ENCODE data around the gene MDP1.

The MDP1 gene

GRCh38 chr14:24234095-24235005 is 18.5 kb upstream of the MDP1 start:
- no peaks in the 10 kb centered on the region for H3K4me1 ChIP-seq (ENCODE audit: insufficient read depth, insufficient read length)
- H3K27me3 ChIP-seq (ENCODE audit: insufficient read depth, insufficient read length) = no peaks in the 10 kb centered on the region
- peaks cover 59% of the 10 kb centered on the region for H3K36me3 ChIP-seq (ENCODE audit: insufficient read depth, insufficient read length, low read length)
- H3K9me3 ChIP-seq (ENCODE audit: insufficient read depth, low read length) = no peaks in the 10 kb centered on the region
- no peak overlapping the region for H3K9ac ChIP-seq (ENCODE audit: insufficient read length, low read depth)
- DNase-seq (ENCODE audit: low read depth, low spot score) = no peak
- no peak overlapping the region for H3K4me3 ChIP-seq (ENCODE audit: insufficient read length, low read depth)
- TF ChIP-seq ZNF274 (IDR thresholded peaks at IDR 0.05; ENCODE audit: low read depth, low read length) (no peak), SUZ12 (IDR thresholded peaks at IDR 0.05; ENCODE audit: extremely low read depth, insufficient read depth, insufficient read length) (no peak), YY1 (IDR thresholded peaks at IDR 0.05; ENCODE audit: insufficient read depth, insufficient read length) (no peak)

DNA sequence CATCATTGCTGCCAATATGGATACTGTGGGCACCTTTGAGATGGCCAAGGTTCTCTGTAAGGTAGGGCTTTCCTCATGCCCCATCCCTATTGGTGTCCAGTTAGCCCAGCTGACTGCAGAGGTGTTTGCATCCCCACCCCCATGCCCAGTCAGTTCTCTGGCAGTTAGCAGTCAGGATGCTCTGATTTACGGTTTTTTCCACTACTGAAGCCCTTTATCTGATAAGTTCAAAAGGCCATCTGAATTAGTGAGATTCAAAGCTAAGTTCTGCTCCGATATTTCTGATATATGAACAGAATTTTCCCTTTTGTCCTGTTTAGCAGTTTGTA is 17.6 kb upstream of the MDP1 start:
- H3K4me3 ChIP-seq (ENCODE audit: insufficient read length, low read depth) = peak overlapping the region; percentile 92
- peak overlapping the region; percentile 83 for H3K9ac ChIP-seq (ENCODE audit: insufficient read length, low read depth)
- peaks cover 54% of the 10 kb centered on the region for H3K36me3 ChIP-seq (ENCODE audit: insufficient read depth, insufficient read length, low read length)
- H3K9me3 ChIP-seq (ENCODE audit: insufficient read depth, low read length) = no peaks in the 10 kb centered on the region
- TF ChIP-seq ZNF274 (IDR thresholded peaks at IDR 0.05; ENCODE audit: low read depth, low read length) (no peak), YY1 (IDR thresholded peaks at IDR 0.05; ENCODE audit: insufficient read depth, insufficient read length) (no peak), SUZ12 (IDR thresholded peaks at IDR 0.05; ENCODE audit: extremely low read depth, insufficient read depth, insufficient read length) (no peak)
- no peak for DNase-seq (ENCODE audit: low read depth, low spot score)
- H3K27me3 ChIP-seq (ENCODE audit: insufficient read depth, insufficient read length) = no peaks in the 10 kb centered on the region
- H3K4me1 ChIP-seq (ENCODE audit: insufficient read depth, insufficient read length) = no peaks in the 10 kb centered on the region

DNA sequence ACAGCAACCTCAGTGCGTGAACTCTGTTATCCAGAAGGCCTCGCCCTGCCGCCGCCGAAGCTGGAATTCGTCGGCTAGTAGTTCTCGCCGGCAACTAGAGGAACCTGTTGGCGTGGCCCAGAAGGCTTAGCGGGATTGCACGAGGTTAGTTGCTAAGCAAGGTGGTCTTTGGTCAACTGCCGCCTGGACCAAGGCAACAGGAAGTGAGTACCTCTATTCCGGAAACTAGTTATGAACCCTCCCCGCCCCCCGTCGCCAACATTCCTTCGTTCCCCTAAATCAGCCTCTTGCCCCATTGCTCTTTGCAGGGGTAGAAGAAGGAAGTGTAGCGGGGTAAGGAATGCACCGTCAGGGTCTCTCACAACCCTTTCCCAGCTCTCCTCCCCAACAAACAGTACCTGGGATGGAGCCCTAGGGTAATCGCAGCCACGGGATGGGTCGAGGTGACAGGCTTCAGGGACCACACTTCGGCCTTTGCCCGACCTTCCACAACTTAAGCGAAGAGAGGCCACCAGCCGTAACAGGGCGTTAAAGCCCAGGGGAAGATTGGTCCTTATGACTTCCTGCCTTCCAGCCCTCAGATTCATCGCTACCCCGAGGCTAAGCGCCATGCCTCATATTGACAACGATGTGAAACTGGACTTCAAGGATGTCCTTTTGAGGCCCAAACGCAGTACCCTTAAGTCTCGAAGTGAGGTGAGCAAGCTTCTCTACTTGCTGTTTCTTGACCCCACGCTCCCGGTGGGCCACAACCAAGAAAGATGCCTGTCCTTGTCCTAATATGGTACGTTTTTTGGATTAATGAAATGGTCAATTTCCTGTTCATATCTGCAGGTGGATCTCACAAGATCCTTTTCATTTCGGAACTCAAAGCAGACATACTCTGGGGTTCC is 17.0 kb upstream of the MDP1 start, which contains the start of gene GMPR2:
Gene GMPR2, plus strand, starts transcription at position 285 of the 893 bp plus-strand sequence. Its CDS starts 325 bp downstream, at position 610.
- Histone ChIP-seq H3K9ac (ENCODE audit: insufficient read length, low read depth) (peak within 1 kb of the TSS; percentile 95), H3K27me3 (ENCODE audit: insufficient read depth, insufficient read length) (no peaks in the 10 kb centered on the region), H3K4me3 (ENCODE audit: insufficient read length, low read depth) (peak within 1 kb of the TSS; percentile 92), H3K36me3 (ENCODE audit: insufficient read depth, insufficient read length, low read length) (peaks cover 53% of the 10 kb centered on the region), H3K4me1 (ENCODE audit: insufficient read depth, insufficient read length) (no peaks in the 10 kb centered on the region), H3K9me3 (ENCODE audit: insufficient read depth, low read length) (no peaks in the 10 kb centered on the region)
- TF ChIP-seq YY1 (IDR thresholded peaks at IDR 0.05; ENCODE audit: insufficient read depth, insufficient read length) (no peak), ZNF274 (IDR thresholded peaks at IDR 0.05; ENCODE audit: low read depth, low read length) (no peak), SUZ12 (IDR thresholded peaks at IDR 0.05; ENCODE audit: extremely low read depth, insufficient read depth, insufficient read length) (no peak)
- DNase-seq (ENCODE audit: low read depth, low spot score) = no peak

DNA sequence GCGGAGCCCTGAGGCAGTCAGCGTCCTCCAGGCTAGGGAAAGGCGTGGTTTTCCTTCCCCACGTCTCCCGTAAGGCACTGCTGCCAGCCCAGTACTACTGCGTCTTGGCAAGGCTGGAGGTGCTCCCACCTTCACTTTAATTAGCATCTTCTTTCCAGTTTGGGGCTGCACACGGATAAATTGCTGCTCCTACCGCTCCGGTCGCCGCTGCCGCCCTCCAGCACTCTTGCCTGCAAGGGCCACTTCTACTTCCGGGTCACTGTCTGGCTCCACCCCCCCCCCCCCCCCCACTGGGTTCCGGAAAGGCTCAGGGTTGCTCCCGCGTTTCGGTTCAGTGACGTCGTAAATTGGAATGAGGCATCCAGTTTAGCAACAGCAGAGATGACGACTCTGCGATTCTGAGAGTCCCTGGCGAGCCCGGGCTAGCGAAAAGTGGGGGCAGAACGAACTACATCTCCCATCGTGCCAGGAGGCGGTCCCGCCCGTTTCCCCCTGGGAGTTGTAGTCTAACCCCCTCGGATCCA is 16.3 kb upstream of the MDP1 start, which contains the start of gene NEDD8:
Gene NEDD8, minus strand, starts transcription at position 247 of the 524 bp plus-strand sequence. Its CDS starts 100 bp downstream, at position 147.
- no peak for TF ChIP-seq ZNF274 (IDR thresholded peaks at IDR 0.05; ENCODE audit: low read depth, low read length)
- no peak for TF ChIP-seq YY1 (IDR thresholded peaks at IDR 0.05; ENCODE audit: insufficient read depth, insufficient read length)
- TF ChIP-seq SUZ12 (IDR thresholded peaks at IDR 0.05; ENCODE audit: extremely low read depth, insufficient read depth, insufficient read length) = no peak
- Histone ChIP-seq H3K4me3 (ENCODE audit: insufficient read length, low read depth) (peak within 1 kb of the TSS; percentile 92), H3K27me3 (ENCODE audit: insufficient read depth, insufficient read length) (no peaks in the 10 kb centered on the region), H3K9me3 (ENCODE audit: insufficient read depth, low read length) (no peaks in the 10 kb centered on the region), H3K36me3 (ENCODE audit: insufficient read depth, insufficient read length, low read length) (peaks cover 47% of the 10 kb centered on the region), H3K9ac (ENCODE audit: insufficient read length, low read depth) (peak within 1 kb of the TSS; percentile 95), H3K4me1 (ENCODE audit: insufficient read depth, insufficient read length) (no peaks in the 10 kb centered on the region)
- DNase-seq (ENCODE audit: low read depth, low spot score) = peak; percentile 70

GRCh38 chr14:24231263-24232120 is 15.6 kb upstream of the MDP1 start:
- H3K27me3 ChIP-seq (ENCODE audit: insufficient read depth, insufficient read length) = no peaks in the 10 kb centered on the region
- H3K9ac ChIP-seq (ENCODE audit: insufficient read length, low read depth) = peak overlapping the region; percentile 95
- no peak for DNase-seq (ENCODE audit: low read depth, low spot score)
- H3K9me3 ChIP-seq (ENCODE audit: insufficient read depth, low read length) = no peaks in the 10 kb centered on the region
- peaks cover 40% of the 10 kb centered on the region for H3K36me3 ChIP-seq (ENCODE audit: insufficient read depth, insufficient read length, low read length)
- H3K4me1 ChIP-seq (ENCODE audit: insufficient read depth, insufficient read length) = no peaks in the 10 kb centered on the region
- H3K4me3 ChIP-seq (ENCODE audit: insufficient read length, low read depth) = peak overlapping the region; percentile 92
- no peak for TF ChIP-seq ZNF274 (IDR thresholded peaks at IDR 0.05; ENCODE audit: low read depth, low read length)

- TF ChIP-seq ZNF274 (IDR thresholded peaks at IDR 0.05; ENCODE audit: low read depth, low read length) (no peak), SUZ12 (IDR thresholded peaks at IDR 0.05; ENCODE audit: extremely low read depth, insufficient read depth, insufficient read length) (no peak)
- H3K36me3 ChIP-seq (ENCODE audit: insufficient read depth, insufficient read length, low read length) = peaks cover 20% of the 10 kb centered on the region
Observed at GRCh38 chr14:24228902-24229301, 13.0 kb upstream of the MDP1 start.

More at GRCh38 chr14:24228902-24229301, 13.0 kb upstream of the MDP1 start:
- Histone ChIP-seq H3K4me1 (ENCODE audit: insufficient read depth, insufficient read length) (no peaks in the 10 kb centered on the region), H3K9ac (ENCODE audit: insufficient read length, low read depth) (no peak overlapping the region), H3K4me3 (ENCODE audit: insufficient read length, low read depth) (no peak overlapping the region), H3K27me3 (ENCODE audit: insufficient read depth, insufficient read length) (no peaks in the 10 kb centered on the region), H3K9me3 (ENCODE audit: insufficient read depth, low read length) (no peaks in the 10 kb centered on the region)
- DNase-seq (ENCODE audit: low read depth, low spot score) = no peak

Data from NT2/D1 (cell line).